NCI-H2171 (cell line): ENCODE results near the gene GPR3.
"Not testable (repeated sequence)": the region's sequence is repeated elsewhere in the genome, so short reads cannot be mapped to it uniquely, and the experiment has no call there.

Experiments used
- DNase-seq: peaks from one replicate; lab custom pipeline; 2025; lab: John Stamatoyannopoulos, UW

The GPR3 gene

GRCh38 chr1:27400082-27400962, 7.9 kb downstream of the GPR3 start:
- DNase-seq: no peak

- no peak for DNase-seq
Observed at GRCh38 chr1:27400963-27401341, 8.5 kb downstream of the GPR3 start.

- DNase-seq: no peak
Observed at GRCh38 chr1:27402349-27402754, 9.9 kb downstream of the GPR3 start.

DNA sequence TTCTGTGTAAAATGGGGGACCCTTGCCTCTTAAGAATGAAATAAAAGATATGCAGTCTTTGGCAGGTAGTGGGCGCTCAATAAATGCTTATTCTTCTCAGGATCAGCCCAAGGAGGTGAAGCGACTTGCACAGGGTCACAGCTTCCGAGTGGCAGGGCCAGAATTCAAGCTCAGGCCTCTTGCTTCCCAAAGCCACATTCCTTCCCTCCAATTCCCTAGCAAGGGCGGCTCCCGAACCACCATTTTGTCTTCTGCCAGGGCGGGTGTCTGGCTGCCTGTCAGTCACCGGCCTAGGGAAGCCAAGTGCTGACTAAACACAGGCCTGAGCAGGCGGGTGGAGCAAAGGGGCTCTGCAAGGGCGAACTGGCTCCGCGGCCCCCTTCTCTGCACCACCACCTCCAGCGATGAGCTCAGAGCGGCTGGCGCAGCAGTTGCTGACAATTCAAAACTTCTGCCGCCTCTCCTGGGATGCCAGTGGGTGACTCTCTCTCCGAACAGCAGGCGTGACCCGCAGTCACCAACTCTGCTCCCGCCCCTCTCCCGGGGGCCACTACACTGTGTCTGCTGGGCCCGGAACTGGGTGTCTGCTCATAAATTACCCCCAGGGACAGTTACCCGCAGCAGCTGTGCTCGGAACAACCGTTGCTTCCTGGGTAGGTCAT, 10.8 kb downstream of the GPR3 start:
- DNase-seq: no peak

- DNase-seq: no peak
Observed at GRCh38 chr1:27403931-27404330, 11.5 kb downstream of the GPR3 start.

DNA sequence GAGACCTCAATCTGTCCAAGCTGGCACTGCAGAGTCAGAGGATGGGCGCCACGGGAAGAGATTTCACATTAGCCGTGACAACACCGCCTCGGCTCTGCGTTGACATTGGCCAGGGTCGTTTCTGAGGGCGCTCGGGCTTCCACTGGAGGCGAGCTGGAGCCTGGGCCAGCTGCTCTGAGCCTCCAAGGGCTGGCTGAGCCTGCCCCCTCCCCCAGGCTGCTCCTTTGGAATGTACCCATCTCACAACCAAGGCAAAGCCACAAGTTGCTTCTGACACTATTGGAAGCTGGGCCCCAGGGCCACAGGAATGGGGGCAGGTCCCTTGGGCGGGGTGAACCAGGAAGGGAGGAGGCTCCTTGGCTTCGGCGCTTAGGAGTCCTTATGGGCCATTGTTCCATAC, 12.7 kb downstream of the GPR3 start:
- no peak for DNase-seq

- not testable (repeated sequence) for DNase-seq
Observed at GRCh38 chr1:27405598-27406361, 13.4 kb downstream of the GPR3 start.

GRCh38 chr1:27406362-27406680, 13.9 kb downstream of the GPR3 start:
- DNase-seq: no peak

DNA sequence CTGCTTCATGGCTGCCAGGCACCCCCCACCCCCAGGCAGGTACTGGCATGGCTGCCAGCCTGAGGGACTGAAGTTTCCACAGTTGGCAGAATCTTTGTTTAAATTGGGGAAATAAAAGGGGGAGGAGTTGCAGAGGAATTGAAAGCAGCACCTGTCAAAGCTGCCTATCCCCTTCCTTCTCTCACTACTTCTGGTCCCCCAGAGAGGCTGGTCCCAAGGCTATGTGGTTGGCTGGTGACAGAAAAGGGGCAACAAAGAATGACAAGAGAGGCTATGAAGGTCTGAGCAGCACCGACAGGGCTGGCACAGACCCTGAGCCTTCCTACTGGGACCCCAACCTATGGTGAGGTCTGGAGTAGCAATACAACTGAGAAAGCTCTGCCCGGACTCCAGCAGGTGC, 14.4 kb downstream of the GPR3 start:
- not testable (repeated sequence) for DNase-seq

DNA sequence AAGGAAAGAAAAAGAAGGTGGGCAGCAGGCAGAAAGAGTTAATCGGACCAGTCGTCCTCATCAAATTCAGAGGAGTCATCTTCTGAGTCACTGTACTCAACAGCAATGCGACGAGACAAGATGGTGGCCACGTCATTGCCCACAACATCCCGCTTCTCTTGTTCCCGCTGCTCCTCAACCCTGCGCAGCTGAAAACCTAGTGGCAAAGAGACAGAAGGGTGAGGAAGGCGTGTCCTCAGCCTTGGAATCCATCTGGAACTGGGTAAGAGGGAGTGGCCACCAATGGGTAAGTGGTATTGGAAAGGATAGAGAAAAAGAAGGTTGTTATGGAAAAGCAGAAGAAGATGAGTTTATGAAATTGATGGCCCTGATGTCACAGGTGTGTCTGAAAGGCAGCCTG, 15.7 kb downstream of the GPR3 start:
- no peak for DNase-seq

DNA sequence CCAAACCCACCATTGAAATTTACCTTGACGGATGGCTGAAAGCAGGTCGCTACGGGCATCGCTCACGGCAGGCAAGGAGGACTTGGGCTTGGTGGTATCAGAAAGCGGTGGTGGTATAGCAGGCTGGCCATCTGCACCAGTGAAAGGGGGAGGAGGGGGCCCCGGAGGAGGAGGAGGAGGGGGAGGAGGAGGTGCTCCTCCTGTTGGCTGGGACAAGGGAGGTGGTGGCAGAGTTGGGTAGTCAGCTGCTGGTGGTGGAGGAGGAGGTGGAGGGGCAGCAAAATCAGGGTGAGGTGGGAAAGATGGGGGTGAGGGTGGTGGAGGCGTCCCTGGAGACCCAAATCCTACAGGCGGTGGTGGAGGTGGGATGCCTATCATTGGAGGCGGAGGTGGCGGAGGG, 17.2 kb downstream of the GPR3 start:
- no peak for DNase-seq

- no peak for DNase-seq
Observed at GRCh38 chr1:27410709-27411108, 18.3 kb downstream of the GPR3 start.

DNA sequence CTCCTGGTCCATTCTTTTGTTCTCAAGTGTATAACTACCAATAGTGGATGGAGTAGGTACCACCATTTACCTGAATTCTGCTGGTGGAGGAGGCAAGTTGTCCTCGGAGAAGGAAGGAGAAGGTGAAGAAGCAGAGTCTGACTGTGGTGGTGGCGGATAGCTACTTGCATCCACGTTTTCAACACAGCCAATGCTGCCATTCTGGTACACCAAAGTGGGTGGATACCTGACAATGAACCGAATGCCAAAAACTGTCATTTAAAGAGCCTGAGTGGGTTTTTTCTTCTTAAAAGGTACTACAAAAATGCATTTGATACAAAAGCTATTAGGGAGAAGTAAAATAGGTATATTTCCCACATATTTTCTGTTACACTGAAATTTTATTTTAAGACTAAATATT, 20.1 kb downstream of the GPR3 start:
- DNase-seq: no peak

DNA sequence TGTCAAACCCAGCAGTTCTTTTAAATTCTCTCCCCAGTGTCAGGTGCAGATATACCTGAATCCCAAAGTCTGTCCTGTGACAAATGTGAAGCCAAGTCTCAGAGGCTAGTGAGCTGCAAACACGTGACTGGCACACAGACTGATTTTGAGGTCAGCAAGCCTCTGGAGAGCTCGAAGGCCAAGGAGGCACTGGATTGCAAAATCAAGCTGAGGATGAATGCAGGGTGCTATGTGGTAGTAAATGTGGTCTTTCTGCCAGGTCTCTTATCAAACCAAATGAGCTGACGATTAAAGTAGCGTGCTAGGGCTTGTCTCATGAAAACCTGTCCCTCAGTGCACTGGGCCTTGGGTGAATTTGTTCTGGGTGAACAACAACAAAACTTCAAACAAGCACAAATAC, 20.6 kb downstream of the GPR3 start:
- no peak for DNase-seq

- DNase-seq: no peak
Observed at GRCh38 chr1:27414091-27414490, 21.7 kb downstream of the GPR3 start.

GRCh38 chr1:27416387-27417111, 24.1 kb downstream of the GPR3 start:
- DNase-seq: no peak

DNA sequence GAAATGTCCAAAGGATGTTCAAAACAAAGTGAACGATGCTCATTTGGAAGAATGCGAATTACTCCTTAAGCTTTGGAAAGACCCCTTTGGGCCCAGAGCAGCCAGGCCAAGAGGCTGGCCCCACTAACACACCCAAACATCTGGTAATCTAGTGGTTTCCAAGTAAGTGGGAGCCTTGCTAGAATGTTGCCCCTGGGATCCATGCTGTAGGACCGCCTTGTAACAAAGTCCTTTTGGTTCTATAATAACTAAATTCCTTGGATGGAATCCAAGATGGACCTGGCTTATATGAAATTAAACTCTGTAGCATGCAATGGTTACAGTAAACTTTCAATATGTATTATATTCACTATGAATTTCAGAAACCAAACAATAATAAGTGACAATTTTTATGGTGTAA, 25.3 kb downstream of the GPR3 start:
- no peak for DNase-seq

DNA sequence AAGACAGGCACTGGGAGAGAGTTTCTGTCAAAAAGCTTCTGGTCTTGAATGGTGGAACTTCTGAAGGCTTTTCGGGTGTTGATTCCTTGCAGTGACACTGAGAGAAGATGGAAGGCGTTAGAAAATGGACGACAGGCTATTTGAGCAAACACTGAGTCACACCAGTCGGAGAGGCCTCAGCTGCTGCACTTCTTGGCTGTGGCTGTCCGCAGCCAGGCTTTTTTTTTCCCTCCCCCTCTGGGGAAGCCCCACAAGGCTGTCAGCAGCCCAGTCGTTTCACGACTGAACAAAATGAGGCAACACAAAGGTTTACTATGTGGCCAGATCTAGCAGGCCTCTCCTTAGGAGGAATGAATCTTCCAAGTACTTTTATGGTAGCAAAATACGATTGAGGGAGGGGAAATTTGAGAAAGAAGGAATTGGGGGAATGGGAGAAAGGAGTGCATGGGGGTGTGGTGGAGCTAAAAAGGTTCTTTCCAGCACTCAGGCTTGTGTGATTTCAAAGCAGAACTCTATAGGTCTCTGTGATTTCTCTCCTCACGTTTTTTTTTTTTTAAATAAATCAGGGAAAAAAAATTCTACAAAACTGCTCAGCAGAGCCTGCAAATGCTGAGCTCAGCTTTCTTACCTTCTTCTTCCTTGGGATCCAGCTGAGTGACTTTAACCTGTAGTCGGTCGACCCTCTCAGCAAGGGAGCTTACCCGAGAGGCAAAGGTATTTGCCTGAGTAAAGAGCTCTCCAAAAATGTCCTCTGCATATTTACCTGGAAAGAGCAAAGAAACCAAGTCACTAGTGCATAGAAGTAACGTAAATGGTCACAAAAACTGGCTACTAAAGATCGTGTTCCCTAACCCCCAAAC, 26.1 kb downstream of the GPR3 start:
- DNase-seq: no peak

DNA sequence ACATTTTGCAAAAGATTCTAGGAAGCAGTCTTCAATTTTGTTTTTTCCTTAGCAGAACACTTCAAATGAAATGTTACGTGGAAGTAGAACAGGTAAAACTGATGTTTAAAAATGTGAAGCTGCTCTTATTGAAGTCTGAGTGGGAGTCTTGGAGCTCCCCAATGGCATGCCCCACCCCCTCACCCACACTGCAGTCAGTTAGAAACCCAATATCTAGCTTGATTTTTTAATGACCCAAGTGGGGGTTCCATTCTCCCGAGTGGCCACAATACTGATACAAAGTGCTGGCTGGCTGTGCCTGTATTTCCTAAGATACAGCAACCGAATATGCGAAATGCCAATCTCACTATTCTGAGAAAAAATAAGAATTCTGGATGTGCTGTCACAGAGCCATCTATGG, 31.3 kb downstream of the GPR3 start:
- DNase-seq: no peak

GRCh38 chr1:27427329-27427728, 34.9 kb downstream of the GPR3 start:
- no peak for DNase-seq

- DNase-seq: no peak
Observed at GRCh38 chr1:27427816-27428315, 35.4 kb downstream of the GPR3 start.
